Neural cell (in vitro differentiated cells): ENCODE measurements around the gene MBTPS2.

Experiments used
- CTCF ChIP-seq: fragments of 450-650 bp; IDR thresholded peaks from 2 replicates; pipeline ENCODE4 v1.5.1; 2014; ENCODE audit warnings: antibody characterized with exemption, mild to moderate bottlenecking, moderate library complexity; ENCODE audit not compliant: poor library complexity, severe bottlenecking
- EP300 ChIP-seq: fragments of 450-650 bp; conservative IDR thresholded peaks from 2 replicates; pipeline ENCODE4 v1.6.1; 2014; ENCODE audit warnings: antibody characterized with exemption, mild to moderate bottlenecking, moderate library complexity; ENCODE audit not compliant: poor library complexity, severe bottlenecking
- EZH2 ChIP-seq: fragments of 200-600, 300-800 bp; shearing (Covaris generic), sonication (generic); IDR thresholded peaks from 2 replicates; pipeline ENCODE4 v1.6.1; 2014; ENCODE audit warnings: antibody characterized with exemption, low read length, borderline replicate concordance, mild to moderate bottlenecking; ENCODE audit not compliant: insufficient read depth, poor library complexity, severe bottlenecking
- POLR2AphosphoS5 ChIP-seq: IDR thresholded peaks from 2 replicates; pipeline ENCODE4 v1.6.1; 2012
- RAD21 ChIP-seq: fragments of 450-650 bp; conservative IDR thresholded peaks from 2 replicates; pipeline ENCODE4 v1.6.1; 2014; ENCODE audit warnings: antibody characterized with exemption, mild to moderate bottlenecking, moderate library complexity
- REST ChIP-seq: IDR thresholded peaks from 2 replicates; pipeline ENCODE4 v1.6.1; 2012; ENCODE audit warnings: borderline replicate concordance
- SMC3 ChIP-seq: fragments of 450-650 bp; conservative IDR thresholded peaks from 2 replicates; pipeline ENCODE4 v1.6.1; 2014; ENCODE audit warnings: antibody characterized with exemption, mild to moderate bottlenecking, moderate library complexity; ENCODE audit not compliant: poor library complexity
- TAF1 ChIP-seq: IDR thresholded peaks from 2 replicates; pipeline ENCODE4 v1.6.1; 2012; ENCODE audit warnings: low read depth

- TF ChIP-seq EZH2 (no peak), CTCF (peak; percentile 41), TAF1 (peak; percentile 100), EP300 (no peak), SMC3 (peak; percentile 58), POLR2AphosphoS5 (peak; percentile 91), RAD21 (peak; percentile 61), REST (peak; percentile 94)
Measured at GRCh38 chrX:21839334-21840192, at the start of gene MBTPS2.
